Stimulated activated CD4-positive, alpha-beta T cell treated with anti-CD3 and anti-CD28 coated beads, Interleukin-1b, Interleukin-23, amount 100 ng/mL, for 1 hour (primary cell): ENCODE data around the gene TAPBPL.
"Not testable (repeated sequence)": the region's sequence is repeated elsewhere in the genome, so short reads cannot be mapped to it uniquely, and the experiment has no call there.

ENCODE experiments used
- DNase-seq, 2 donors: peaks; one replicate each; pipeline ENCODE4 v3.0.0-alpha.2; 2020; ENCODE audit warnings: low read depth in 2 of 2

TAPBPL gene

DNA sequence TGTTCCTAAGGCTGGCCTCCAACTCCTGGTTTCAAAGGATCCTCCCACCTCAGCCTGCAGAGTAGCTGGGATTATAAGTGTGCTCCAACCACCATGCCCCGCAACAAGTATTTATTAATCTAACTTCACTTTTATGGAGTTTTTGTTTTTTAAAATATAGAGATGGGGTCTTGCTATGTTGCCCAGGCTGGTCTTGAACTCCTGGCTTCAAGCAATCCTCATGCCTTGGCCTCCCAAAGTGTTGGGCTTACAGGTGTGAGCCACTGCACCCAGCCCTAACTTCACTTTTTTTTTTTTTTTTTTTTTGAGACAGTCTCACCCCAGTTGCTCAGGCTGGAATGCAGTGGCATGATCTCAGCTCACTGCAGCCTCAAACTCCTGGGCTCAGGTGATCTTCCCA lies 38.8 kb downstream of the TAPBPL start:
- DNase-seq, result not testable (repeated sequence)

DNA sequence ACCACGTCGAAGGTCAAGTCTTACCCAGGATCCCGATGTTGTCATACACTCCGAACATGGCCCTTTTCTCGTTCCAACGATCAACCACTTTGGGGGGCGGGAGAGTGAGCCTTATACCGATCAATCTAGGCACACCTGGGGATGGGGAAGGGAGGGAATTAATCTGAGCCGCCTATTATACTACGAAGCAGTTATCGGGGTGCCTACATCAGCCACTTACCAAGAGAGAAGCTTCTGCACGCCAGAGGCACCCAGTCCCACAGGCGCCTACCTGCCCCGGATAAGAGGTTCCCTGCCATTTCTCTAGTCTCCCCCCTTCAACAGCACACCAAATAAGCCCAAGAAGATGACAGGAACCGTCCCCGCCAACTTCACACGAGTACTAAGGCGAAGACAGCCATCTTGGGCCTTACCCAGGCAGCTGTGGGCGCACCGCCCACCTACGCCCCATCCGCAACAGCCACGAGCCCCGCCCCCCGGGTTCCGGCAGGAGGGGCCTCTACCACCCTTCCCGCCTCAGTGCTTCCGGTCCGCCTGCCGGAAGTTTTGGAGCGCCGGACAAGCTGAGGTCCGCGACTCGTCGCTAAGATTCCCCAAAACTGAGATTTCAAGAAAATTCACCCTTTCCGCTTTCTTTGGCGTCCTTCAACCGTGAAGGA lies 41.1 kb downstream of the TAPBPL start, which contains the start of gene MRPL51:
Gene MRPL51 (minus strand): TSS at position 425 of the 659 bp plus-strand sequence. CDS start 126 bp downstream, at position 299.
- DNase-seq, result peak; percentile 86 to 96

DNA sequence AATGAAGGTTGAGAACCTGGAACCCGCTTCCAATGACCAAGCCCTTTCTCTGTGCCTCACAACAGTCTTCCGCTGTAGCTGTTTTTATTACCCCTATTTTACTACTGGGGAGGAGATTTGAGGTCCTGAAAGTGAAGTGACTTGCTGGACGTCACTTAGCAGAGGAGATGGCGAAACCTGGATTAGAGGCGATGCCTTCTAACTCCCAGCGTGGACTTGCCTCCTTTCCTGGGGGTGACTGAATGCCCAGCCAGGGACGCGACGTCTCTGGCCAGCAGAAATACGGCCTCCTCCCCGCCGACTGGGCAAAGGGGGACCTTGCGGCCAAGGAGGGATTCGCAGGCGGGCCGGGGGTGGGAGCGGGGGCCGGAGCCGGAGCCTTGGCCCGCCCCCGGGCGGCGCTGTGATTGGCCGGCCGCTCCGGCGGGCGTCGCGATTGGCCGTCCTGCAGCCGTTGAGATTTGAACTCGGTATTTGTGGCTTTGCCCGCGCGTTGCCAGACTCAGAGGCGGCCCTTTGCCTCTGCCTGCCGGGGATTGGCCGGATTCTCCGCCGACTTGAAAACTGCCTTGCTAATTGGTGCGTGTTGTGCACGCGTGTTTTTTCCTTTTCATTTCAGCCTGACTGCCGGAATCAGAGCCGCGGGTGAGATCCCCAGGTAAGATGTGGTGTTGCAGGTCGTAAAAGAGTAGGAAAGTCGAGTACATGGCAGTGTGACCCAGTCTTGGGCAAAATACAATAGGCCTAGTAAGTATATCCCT lies 41.8 kb downstream of the TAPBPL start, which contains the start of gene NCAPD2:
Gene NCAPD2 (plus strand): TSS at position 606 of the 761 bp plus-strand sequence. CDS start 997 bp downstream, outside the sequence.
- peak; percentile 76 to 81 for DNase-seq

DNA sequence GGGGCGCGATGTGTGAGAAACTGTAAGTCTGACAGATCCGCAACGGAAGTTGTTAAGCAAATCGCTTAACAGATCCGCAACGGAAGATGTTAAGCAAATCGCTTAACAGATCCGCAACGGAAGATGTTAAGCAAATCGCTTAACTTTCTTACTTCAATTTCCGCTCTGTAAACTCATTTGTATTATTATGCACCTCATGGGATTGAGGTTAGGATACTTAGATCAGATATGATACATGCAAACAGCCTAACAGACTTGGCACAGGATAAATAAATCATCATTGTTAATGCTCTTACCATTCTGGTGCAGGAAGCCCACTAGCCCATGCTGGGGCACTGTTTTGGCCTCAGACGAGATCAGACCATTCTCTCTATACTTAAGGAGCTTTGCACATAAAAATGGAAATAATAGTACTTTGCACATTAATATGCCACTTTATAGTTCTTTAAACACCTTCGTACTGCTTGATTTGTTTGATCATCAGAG lies 42.5 kb downstream of the TAPBPL start:
- no peak for DNase-seq

DNA sequence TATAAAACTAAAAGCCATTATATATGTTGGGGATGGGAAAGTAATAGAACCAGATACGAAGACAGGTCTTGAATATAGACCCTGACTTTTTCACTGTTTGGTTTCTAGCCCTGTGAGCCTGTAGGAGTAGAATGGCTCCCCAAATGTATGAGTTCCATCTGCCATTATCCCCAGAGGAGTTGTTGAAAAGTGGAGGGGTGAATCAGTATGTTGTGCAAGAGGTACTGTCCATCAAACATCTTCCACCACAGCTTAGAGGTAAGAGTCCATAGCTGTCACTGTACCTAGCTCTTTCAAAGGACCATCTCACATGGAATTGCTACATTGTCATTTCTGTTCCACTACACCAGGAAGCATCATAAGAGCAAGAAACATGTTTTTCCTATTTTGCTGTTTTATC lies 43.1 kb downstream of the TAPBPL start:
- no peak for DNase-seq

DNA sequence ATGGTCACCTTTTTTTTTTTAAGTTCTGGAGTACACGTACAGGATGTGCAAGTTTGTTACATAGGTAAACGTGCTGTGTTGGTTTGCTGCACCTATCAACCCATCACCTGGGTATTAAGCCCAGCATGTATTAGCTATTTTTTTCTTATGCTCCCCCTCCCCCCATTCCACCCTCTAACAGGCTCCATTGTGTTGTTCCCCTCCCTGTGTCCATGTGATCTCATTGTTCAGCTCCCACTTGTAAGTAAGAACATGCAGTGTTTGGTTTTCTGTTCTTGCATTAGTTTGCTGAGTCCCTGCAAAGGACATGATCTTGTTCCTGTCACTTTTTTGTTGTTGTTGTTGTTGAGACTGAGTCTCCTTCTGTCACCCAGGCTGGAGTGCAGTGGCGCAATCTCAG lies 45.4 kb downstream of the TAPBPL start:
- not testable (repeated sequence) for DNase-seq

DNA sequence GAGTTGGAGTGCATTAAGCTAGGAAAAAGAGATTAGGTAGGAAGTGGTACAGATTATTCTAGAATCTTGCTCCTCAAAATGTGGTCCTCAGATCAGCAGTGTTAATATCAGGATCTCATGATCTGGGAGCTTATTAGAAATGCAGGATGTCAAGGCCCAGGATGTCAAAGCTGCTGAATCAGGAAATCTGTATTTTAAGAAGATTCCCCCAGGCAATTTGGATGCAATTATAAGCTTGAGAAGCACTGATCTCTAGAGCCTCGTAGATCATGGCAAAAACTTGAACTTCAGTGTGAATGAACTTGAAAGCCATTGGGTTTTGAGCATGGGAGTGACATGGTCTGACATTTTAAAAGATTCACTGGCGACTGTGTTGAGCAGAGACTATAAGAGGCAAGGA lies 48.6 kb downstream of the TAPBPL start:
- DNase-seq, result no peak

DNA sequence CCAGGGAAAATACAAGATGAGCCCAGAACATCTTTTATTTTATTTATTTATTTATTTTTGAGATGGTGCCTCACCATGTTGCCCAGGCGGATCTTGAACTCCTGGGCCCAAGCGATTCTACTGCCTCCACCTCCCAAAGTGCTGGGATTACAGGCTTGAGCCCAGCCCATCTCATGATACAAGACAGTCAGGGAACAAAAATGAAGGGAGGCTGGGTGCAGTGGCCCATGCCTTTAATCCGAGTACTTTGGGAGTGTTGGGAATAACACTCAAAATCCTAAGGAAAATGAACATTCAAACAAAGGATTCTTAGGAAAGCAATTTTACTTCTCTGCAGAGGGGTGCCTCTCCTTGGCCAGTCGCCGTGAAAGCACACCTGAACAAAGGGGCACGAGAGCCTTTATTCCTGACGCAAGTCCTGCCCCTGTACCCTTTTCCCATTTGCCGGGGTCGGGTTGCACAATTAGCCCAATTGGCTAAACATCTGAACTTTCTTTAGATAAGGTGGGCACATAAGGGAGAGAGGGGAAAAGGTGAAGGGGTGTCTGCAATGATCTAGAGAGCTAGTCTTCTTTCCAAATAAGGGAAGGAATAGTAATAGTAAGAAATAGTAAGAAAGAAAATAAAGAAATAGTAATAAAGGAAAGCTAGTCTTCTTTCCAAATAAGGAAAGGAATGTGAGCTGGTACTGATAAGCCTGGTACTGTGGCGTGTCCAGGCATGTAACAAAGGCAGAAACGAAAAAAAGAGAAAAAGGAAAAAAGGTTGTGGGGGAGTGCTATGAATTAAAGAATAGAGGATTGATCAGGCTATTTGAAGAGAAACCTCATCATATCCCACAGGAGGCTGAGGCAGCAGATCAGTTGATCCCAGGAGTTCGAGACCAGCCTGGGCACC lies 55.5 kb downstream of the TAPBPL start:
- DNase-seq, result no peak

DNA sequence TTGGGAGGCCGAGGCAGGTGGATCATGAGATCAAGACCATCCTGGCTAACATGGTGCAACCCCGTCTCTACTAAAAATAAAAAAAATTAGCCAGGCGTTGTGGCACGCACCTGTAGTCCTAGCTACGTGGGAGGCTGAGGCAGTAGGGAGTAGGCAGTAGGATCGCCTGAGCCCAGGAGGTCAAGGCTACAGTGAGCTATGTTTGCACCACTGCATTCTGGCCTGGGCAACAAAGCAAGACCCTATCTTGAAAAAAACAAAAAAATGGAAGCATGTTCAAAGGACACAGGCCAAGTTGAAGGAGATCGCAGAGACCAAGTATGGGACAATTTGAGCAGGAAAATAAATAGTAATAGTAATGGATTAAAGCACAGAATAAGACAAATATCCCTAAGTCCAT lies 56.2 kb downstream of the TAPBPL start:
- no peak for DNase-seq
